PFSK-1 (cell line): ENCODE results near the gene CERS5.

Source experiments
- FOXP2 ChIP-seq: optimal IDR thresholded peaks from 2 replicates; pipeline ENCODE3; 2011; ENCODE audit warnings: borderline replicate concordance, control low read depth, inconsistent platforms; ENCODE audit not compliant: insufficient read depth; ENCODE audit errors: extremely low read length, extremely low read depth
- POLR2AphosphoS5 ChIP-seq: IDR thresholded peaks from 2 replicates; pipeline ENCODE4 v1.6.1; 2012; ENCODE audit warnings: low read depth, mild to moderate bottlenecking, control low read depth, low read length, moderate library complexity
- REST ChIP-seq, 2 experiments: IDR thresholded peaks; 2 replicates each; pipeline versions ENCODE4 v1.6.1 to v1.8.0; 2011 to 2012; ENCODE audit warnings: low read depth in 2 of 2, low read length in 2 of 2, control low read depth in 1 of 2, inconsistent platforms in 1 of 2, mild to moderate bottlenecking in 1 of 2, moderate library complexity in 1 of 2; ENCODE audit not compliant: insufficient read depth in 1 of 2
- SIN3A ChIP-seq: IDR thresholded peaks from 2 replicates; pipeline ENCODE4 v1.6.1; 2012; ENCODE audit warnings: mild to moderate bottlenecking, low read length, moderate library complexity, borderline replicate concordance; ENCODE audit not compliant: insufficient read depth
- TAF1 ChIP-seq: IDR thresholded peaks from 2 replicates; pipeline ENCODE4 v1.6.1; 2012; ENCODE audit warnings: low read length, control low read depth, borderline replicate concordance; ENCODE audit not compliant: insufficient read depth

The CERS5 gene

GRCh38 chr12:50192908-50193307 is 25.7 kb upstream of the CERS5 start:
- TF ChIP-seq POLR2AphosphoS5 (no peak), FOXP2 (no peak), TAF1 (no peak), REST (IDR thresholded peaks at IDR 0.05; ENCODE audit: insufficient read depth in 1 of 2, low read depth in 2 of 2, low read length in 2 of 2) (no peak), SIN3A (no peak)

GRCh38 chr12:50192236-50192635 is 25.1 kb upstream of the CERS5 start:
- TF ChIP-seq TAF1 (no peak), FOXP2 (no peak), POLR2AphosphoS5 (no peak), SIN3A (no peak), REST (IDR thresholded peaks at IDR 0.05; ENCODE audit: insufficient read depth in 1 of 2, low read depth in 2 of 2, low read length in 2 of 2) (no peak)

GRCh38 chr12:50190859-50191258 is 23.7 kb upstream of the CERS5 start:
- no peak for TF ChIP-seq REST (IDR thresholded peaks at IDR 0.05; ENCODE audit: insufficient read depth in 1 of 2, low read depth in 2 of 2, low read length in 2 of 2)
- no peak for TF ChIP-seq FOXP2
- TF ChIP-seq SIN3A = no peak
- TF ChIP-seq POLR2AphosphoS5 = no peak
- no peak for TF ChIP-seq TAF1

GRCh38 chr12:50188875-50189575 is 21.9 kb upstream of the CERS5 start:
- no peak for TF ChIP-seq REST (IDR thresholded peaks at IDR 0.05; ENCODE audit: insufficient read depth in 1 of 2, low read depth in 2 of 2, low read length in 2 of 2)
- no peak for TF ChIP-seq POLR2AphosphoS5
- TF ChIP-seq SIN3A = no peak
- TF ChIP-seq TAF1 = no peak
- no peak for TF ChIP-seq FOXP2

- no peak for TF ChIP-seq FOXP2
- TF ChIP-seq REST (IDR thresholded peaks at IDR 0.05; ENCODE audit: insufficient read depth in 1 of 2, low read depth in 2 of 2, low read length in 2 of 2) = no peak
- TF ChIP-seq TAF1 = no peak
Measured at GRCh38 chr12:50188241-50188781, 21.1 kb upstream of the CERS5 start.
